ENCODE measurements around the gene NRG3.

The NRG3 gene

DNA sequence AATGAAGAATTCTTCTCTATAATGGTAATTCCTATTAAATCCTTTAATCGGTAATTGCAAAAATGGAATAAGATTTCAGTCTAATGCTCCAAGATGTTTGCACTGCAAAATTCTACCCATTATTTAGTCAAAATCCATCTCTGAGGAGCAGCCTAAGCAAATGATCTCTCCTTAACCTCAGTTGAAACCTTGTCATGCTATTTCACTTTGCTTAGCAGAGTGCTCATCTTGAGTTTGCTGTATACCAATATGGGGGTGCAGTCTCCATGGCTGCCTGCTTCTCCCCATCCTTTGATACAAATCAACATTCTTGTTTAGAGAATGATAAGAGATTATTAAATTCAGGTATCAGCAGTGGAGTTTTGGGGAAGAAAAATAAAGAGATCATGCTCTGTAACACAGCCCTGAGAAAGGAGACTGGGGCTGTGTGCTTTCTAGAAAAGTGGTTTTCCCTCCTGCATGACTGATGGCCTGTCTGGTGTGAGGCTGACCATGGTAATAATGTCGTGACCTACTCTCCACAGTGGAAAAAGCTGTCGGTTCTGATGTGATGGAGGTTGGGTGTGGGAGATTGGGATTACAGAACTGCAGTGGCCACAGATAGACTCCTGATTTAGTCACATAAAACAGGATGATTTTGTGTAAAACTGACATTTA, 982.1 kb downstream of the NRG3 start:
- Histone ChIP-seq H3K9me3 (ENCODE audit: low read length) (no peaks in the 10 kb centered on the region), H3K4me1 (ENCODE audit: insufficient read depth, low read length) (no peaks in the 10 kb centered on the region), H3K27ac (ENCODE audit: low read depth, low read length) (no peak overlapping the region), H3K4me3 (ENCODE audit: low read depth in 1 of 2, low read length in 2 of 2) (no peak overlapping the region), H3K36me3 (ENCODE audit: insufficient read depth, low read length) (no peaks in the 10 kb centered on the region), H3K9ac (ENCODE audit: low read length) (no peak overlapping the region), H3K27me3 (ENCODE audit: control insufficient read depth in 1 of 2, insufficient read depth in 2 of 2, low read length in 2 of 2) (no peaks in the 10 kb centered on the region)

DNA sequence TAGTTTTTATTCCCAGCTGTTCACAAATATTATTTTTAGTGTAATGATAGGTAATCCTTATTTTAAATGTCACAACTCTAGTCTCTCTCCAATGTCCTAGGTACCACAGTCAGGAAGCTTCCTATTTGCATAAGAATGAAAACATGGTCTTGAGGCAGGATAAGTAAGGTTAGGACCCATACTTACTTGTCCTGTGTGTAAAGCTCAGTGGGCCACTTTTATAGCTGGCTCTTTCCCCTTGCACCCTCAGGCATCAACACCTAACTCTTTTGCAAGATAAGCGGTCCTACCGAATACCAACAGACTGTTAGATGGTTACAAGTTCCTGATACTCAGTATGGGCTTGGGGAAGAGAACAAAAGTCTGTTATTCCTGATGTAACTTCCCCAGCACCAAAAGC, 986.9 kb downstream of the NRG3 start:
- no peaks in the 10 kb centered on the region for H3K27me3 ChIP-seq (ENCODE audit: control insufficient read depth in 1 of 2, insufficient read depth in 2 of 2, low read length in 2 of 2)
- no peak overlapping the region for H3K4me3 ChIP-seq (ENCODE audit: low read depth in 1 of 2, low read length in 2 of 2)
- H3K9me3 ChIP-seq (ENCODE audit: low read length): no peaks in the 10 kb centered on the region
- no peak overlapping the region for H3K27ac ChIP-seq (ENCODE audit: low read depth, low read length)
- no peaks in the 10 kb centered on the region for H3K36me3 ChIP-seq (ENCODE audit: insufficient read depth, low read length)
- no peak overlapping the region for H3K9ac ChIP-seq (ENCODE audit: low read length)
- H3K4me1 ChIP-seq (ENCODE audit: insufficient read depth, low read length): no peaks in the 10 kb centered on the region

- Histone ChIP-seq H3K36me3 (ENCODE audit: insufficient read depth, low read length) (no peaks in the 10 kb centered on the region), H3K4me3 (ENCODE audit: low read depth in 1 of 2, low read length in 2 of 2) (no peak overlapping the region), H3K9ac (ENCODE audit: low read length) (no peak overlapping the region), H3K27me3 (ENCODE audit: control insufficient read depth in 1 of 2, insufficient read depth in 2 of 2, low read length in 2 of 2) (no peaks in the 10 kb centered on the region), H3K9me3 (ENCODE audit: low read length) (no peaks in the 10 kb centered on the region), H3K4me1 (ENCODE audit: insufficient read depth, low read length) (no peaks in the 10 kb centered on the region), H3K27ac (ENCODE audit: low read depth, low read length) (no peak overlapping the region)
These were observed 990.4 kb downstream of the NRG3 start for GRCh38 chr10:82865366-82865765.

GRCh38 chr10:82866424-82867020, 991.5 kb downstream of the NRG3 start:
- no peaks in the 10 kb centered on the region for H3K27me3 ChIP-seq (ENCODE audit: control insufficient read depth in 1 of 2, insufficient read depth in 2 of 2, low read length in 2 of 2)
- no peak overlapping the region for H3K4me3 ChIP-seq (ENCODE audit: low read depth in 1 of 2, low read length in 2 of 2)
- no peaks in the 10 kb centered on the region for H3K9me3 ChIP-seq (ENCODE audit: low read length)
- no peaks in the 10 kb centered on the region for H3K4me1 ChIP-seq (ENCODE audit: insufficient read depth, low read length)
- H3K36me3 ChIP-seq (ENCODE audit: insufficient read depth, low read length): no peaks in the 10 kb centered on the region
- no peak overlapping the region for H3K9ac ChIP-seq (ENCODE audit: low read length)
- no peak overlapping the region for H3K27ac ChIP-seq (ENCODE audit: low read depth, low read length)

- no peak overlapping the region for H3K4me3 ChIP-seq (ENCODE audit: low read depth in 1 of 2, low read length in 2 of 2)
- H3K4me1 ChIP-seq (ENCODE audit: insufficient read depth, low read length): no peaks in the 10 kb centered on the region
- H3K9me3 ChIP-seq (ENCODE audit: low read length): no peaks in the 10 kb centered on the region
- no peak overlapping the region for H3K27ac ChIP-seq (ENCODE audit: low read depth, low read length)
- no peak overlapping the region for H3K9ac ChIP-seq (ENCODE audit: low read length)
- H3K36me3 ChIP-seq (ENCODE audit: insufficient read depth, low read length): no peaks in the 10 kb centered on the region
- no peaks in the 10 kb centered on the region for H3K27me3 ChIP-seq (ENCODE audit: control insufficient read depth in 1 of 2, insufficient read depth in 2 of 2, low read length in 2 of 2)
These were observed 992.1 kb downstream of the NRG3 start for GRCh38 chr10:82867056-82867455.

DNA sequence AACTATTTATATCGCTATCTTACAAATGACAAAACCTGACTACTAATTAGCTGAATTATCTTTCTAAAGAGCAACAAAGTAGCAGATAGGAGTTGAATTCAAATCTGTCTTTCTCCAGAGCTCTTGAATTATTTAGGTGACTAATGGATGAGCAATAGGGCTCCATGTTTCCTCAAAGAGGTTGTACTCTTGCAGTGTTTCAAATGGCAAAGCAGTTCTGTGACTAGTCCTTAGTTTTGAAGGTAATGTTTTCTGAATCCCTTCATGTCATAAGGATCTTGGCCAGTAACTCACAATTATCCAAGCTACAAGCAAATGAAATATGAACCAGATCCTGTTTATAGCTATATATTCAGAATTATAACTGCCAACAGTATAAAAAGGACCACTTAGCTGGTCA, 999.7 kb downstream of the NRG3 start:
- H3K9ac ChIP-seq (ENCODE audit: low read length): no peak overlapping the region
- H3K4me3 ChIP-seq (ENCODE audit: low read depth in 1 of 2, low read length in 2 of 2): no peak overlapping the region
- no peaks in the 10 kb centered on the region for H3K36me3 ChIP-seq (ENCODE audit: insufficient read depth, low read length)
- H3K27me3 ChIP-seq (ENCODE audit: control insufficient read depth in 1 of 2, insufficient read depth in 2 of 2, low read length in 2 of 2): no peaks in the 10 kb centered on the region
- H3K27ac ChIP-seq (ENCODE audit: low read depth, low read length): no peak overlapping the region
- H3K9me3 ChIP-seq (ENCODE audit: low read length): no peaks in the 10 kb centered on the region
- no peaks in the 10 kb centered on the region for H3K4me1 ChIP-seq (ENCODE audit: insufficient read depth, low read length)

- Histone ChIP-seq H3K9me3 (ENCODE audit: low read length) (no peaks in the 10 kb centered on the region), H3K9ac (ENCODE audit: low read length) (no peak overlapping the region), H3K4me3 (ENCODE audit: low read depth in 1 of 2, low read length in 2 of 2) (no peak overlapping the region), H3K4me1 (ENCODE audit: insufficient read depth, low read length) (no peaks in the 10 kb centered on the region), H3K27me3 (ENCODE audit: control insufficient read depth in 1 of 2, insufficient read depth in 2 of 2, low read length in 2 of 2) (no peaks in the 10 kb centered on the region), H3K36me3 (ENCODE audit: insufficient read depth, low read length) (no peaks in the 10 kb centered on the region), H3K27ac (ENCODE audit: low read depth, low read length) (no peak overlapping the region)
These were observed 1005.8 kb downstream of the NRG3 start for GRCh38 chr10:82880776-82881290.

- no peaks in the 10 kb centered on the region for H3K4me1 ChIP-seq (ENCODE audit: insufficient read depth, low read length)
- H3K9ac ChIP-seq (ENCODE audit: low read length): no peak overlapping the region
- H3K36me3 ChIP-seq (ENCODE audit: insufficient read depth, low read length): no peaks in the 10 kb centered on the region
- H3K27me3 ChIP-seq (ENCODE audit: control insufficient read depth in 1 of 2, insufficient read depth in 2 of 2, low read length in 2 of 2): no peaks in the 10 kb centered on the region
- H3K27ac ChIP-seq (ENCODE audit: low read depth, low read length): no peak overlapping the region
- no peak overlapping the region for H3K4me3 ChIP-seq (ENCODE audit: low read depth in 1 of 2, low read length in 2 of 2)
- H3K9me3 ChIP-seq (ENCODE audit: low read length): no peaks in the 10 kb centered on the region
These were observed 1007.7 kb downstream of the NRG3 start for GRCh38 chr10:82882722-82883121.

DNA sequence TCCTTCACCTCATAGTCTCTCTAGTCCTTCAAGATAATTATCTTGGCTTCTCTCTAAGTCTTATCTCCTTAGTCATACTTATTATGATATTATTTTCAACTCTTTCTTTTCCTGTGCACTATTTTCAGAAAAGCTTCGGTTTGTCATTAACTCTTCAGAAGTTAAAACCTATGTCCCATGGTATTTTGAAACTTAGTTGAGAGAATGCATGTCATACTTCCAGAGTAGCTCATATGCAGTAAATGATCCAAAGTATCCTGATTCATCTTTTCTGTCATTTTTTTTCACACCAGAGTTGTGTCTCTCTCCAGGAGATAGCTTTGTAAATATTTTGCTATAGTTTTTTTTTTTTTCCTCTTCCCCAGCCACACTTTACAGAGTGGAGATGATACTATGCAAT, 1008.6 kb downstream of the NRG3 start:
- Histone ChIP-seq H3K9me3 (ENCODE audit: low read length) (no peaks in the 10 kb centered on the region), H3K4me3 (ENCODE audit: low read depth in 1 of 2, low read length in 2 of 2) (no peak overlapping the region), H3K4me1 (ENCODE audit: insufficient read depth, low read length) (no peaks in the 10 kb centered on the region), H3K27ac (ENCODE audit: low read depth, low read length) (no peak overlapping the region), H3K36me3 (ENCODE audit: insufficient read depth, low read length) (no peaks in the 10 kb centered on the region), H3K27me3 (ENCODE audit: control insufficient read depth in 1 of 2, insufficient read depth in 2 of 2, low read length in 2 of 2) (no peaks in the 10 kb centered on the region), H3K9ac (ENCODE audit: low read length) (no peak overlapping the region)

GRCh38 chr10:82887488-82887887, 1012.5 kb downstream of the NRG3 start:
- H3K4me3 ChIP-seq (ENCODE audit: low read depth in 1 of 2, low read length in 2 of 2): no peak overlapping the region
- H3K27me3 ChIP-seq (ENCODE audit: control insufficient read depth in 1 of 2, insufficient read depth in 2 of 2, low read length in 2 of 2): no peaks in the 10 kb centered on the region
- H3K4me1 ChIP-seq (ENCODE audit: insufficient read depth, low read length): no peaks in the 10 kb centered on the region
- no peaks in the 10 kb centered on the region for H3K9me3 ChIP-seq (ENCODE audit: low read length)
- H3K36me3 ChIP-seq (ENCODE audit: insufficient read depth, low read length): no peaks in the 10 kb centered on the region
- H3K27ac ChIP-seq (ENCODE audit: low read depth, low read length): no peak overlapping the region
- no peak overlapping the region for H3K9ac ChIP-seq (ENCODE audit: low read length)

GRCh38 chr10:82888809-82889455, 1013.9 kb downstream of the NRG3 start:
- no peak overlapping the region for H3K4me3 ChIP-seq (ENCODE audit: low read depth in 1 of 2, low read length in 2 of 2)
- H3K9me3 ChIP-seq (ENCODE audit: low read length): no peaks in the 10 kb centered on the region
- no peaks in the 10 kb centered on the region for H3K4me1 ChIP-seq (ENCODE audit: insufficient read depth, low read length)
- no peak overlapping the region for H3K27ac ChIP-seq (ENCODE audit: low read depth, low read length)
- H3K9ac ChIP-seq (ENCODE audit: low read length): no peak overlapping the region
- H3K36me3 ChIP-seq (ENCODE audit: insufficient read depth, low read length): no peaks in the 10 kb centered on the region
- H3K27me3 ChIP-seq (ENCODE audit: control insufficient read depth in 1 of 2, insufficient read depth in 2 of 2, low read length in 2 of 2): no peaks in the 10 kb centered on the region
